ENCODE data around the gene OTUD7B.
"Not testable (repeated sequence)": the region's sequence is repeated elsewhere in the genome, so short reads cannot be mapped to it uniquely, and the experiment has no call there.

Gene OTUD7B

DNA sequence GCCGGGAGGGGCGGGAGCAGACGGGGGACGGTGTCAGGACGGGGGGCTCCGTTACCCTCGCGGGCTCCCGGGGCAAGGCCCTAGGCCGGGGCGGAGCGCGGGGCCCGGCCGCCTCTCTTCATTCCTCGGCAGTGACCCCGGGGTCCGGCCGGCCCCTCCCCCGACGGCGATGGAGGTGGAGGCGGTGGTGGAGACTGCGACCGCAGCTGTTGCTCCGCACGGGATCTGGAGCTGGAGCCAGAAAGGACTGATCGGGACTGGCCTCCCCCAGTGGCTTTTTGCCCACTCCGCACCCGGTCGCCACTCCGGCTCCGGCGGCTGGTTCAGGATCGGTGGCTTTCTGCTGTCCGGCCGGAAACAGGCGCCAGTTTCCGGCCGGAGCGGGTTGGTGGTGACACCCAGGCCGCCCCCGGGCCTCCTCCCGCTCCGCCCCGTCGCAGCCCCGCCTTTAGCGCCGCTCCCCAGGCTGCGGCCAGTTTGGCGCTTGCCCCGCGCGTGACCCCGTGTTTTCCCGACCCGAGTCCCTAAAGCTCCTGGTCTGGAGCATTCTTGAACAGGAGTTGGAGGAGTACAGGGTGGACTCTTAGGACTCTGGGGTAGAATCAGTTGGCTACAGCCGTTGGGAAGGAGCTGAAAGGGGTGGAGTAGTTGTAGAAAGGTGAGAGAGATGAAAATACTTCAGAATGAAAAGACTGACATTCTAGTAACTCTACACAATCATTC, at the start of gene OTUD7B:
Gene OTUD7B, minus strand, starts transcription at position 334 of the 723 bp plus-strand sequence. CDS start 33,216 bp downstream, outside the sequence.
- TF ChIP-seq, protein P1, sequence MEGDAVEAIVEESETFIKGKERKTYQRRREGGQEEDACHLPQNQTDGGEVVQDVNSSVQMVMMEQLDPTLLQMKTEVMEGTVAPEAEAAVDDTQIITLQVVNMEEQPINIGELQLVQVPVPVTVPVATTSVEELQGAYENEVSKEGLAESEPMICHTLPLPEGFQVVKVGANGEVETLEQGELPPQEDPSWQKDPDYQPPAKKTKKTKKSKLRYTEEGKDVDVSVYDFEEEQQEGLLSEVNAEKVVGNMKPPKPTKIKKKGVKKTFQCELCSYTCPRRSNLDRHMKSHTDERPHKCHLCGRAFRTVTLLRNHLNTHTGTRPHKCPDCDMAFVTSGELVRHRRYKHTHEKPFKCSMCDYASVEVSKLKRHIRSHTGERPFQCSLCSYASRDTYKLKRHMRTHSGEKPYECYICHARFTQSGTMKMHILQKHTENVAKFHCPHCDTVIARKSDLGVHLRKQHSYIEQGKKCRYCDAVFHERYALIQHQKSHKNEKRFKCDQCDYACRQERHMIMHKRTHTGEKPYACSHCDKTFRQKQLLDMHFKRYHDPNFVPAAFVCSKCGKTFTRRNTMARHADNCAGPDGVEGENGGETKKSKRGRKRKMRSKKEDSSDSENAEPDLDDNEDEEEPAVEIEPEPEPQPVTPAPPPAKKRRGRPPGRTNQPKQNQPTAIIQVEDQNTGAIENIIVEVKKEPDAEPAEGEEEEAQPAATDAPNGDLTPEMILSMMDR (IDR thresholded peaks at IDR 0.05; ENCODE audit: insufficient read depth, low read length, poor library complexity, severe bottlenecking) = peak; percentile 5
- H3K4me3 ChIP-seq (replicated peaks; ENCODE audit: low read depth, low read length) = peak within 1 kb of the TSS; percentile 99
- peak; percentile 91 for DNase-seq (ENCODE audit: extremely low read depth, insufficient read length)

DNA sequence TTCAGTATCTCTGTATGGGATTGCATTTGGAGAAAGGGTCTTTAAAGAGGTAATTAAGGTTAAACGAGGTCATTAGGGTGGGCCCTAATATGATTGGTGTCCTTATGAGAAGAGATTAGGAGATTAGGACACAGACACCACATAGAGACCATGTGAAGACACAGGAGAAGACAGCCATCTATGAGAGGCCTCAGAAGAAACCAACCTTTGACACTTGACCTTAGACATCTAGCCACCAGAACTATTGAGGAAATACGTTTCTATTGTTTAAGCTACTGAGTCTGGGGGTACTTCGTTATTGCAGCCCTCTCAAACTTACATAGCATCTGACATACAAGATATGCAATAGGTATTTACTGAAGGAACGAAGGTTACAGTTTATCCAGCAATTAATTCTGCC, 49.7 kb upstream of the OTUD7B start:
- Histone ChIP-seq H3K36me3 (ENCODE audit: control insufficient read depth, insufficient read depth, low read length) (no peaks in the 10 kb centered on the region), H3K4me3 (replicated peaks; ENCODE audit: low read depth, low read length) (no peak overlapping the region), H3K27me3 (replicated peaks; ENCODE audit: control insufficient read depth, insufficient read depth, low read length) (no peaks in the 10 kb centered on the region)
- TF ChIP-seq, protein P1 (IDR thresholded peaks at IDR 0.05; ENCODE audit: insufficient read depth, low read length, poor library complexity, severe bottlenecking) = no peak
- no peak for DNase-seq (ENCODE audit: extremely low read depth, insufficient read length)

More for the DNA sequence above, at the start of gene OTUD7B:
- Histone ChIP-seq H3K27me3 (replicated peaks; ENCODE audit: control insufficient read depth, insufficient read depth, low read length) (no peaks in the 10 kb centered on the region), H3K36me3 (ENCODE audit: control insufficient read depth, insufficient read depth, low read length) (no peaks in the 10 kb centered on the region)

DNA sequence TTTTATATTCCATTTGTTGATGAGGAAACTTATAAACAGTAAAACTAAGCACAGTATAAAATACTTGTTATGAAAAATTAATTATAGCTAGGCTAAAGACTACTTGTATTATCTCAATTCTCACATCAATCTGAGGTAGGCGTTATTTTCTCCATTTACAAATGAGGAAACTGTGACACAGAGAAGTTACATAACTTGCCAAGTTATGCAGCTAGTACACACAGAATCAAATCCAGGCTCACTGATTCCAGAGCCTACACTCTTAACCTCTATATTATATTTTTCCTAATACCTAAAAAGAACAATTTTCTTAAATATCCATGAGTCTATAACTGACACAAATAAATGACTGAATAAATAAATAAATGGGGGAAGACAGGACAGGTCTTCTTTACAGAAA, 45.9 kb upstream of the OTUD7B start:
- H3K4me3 ChIP-seq (replicated peaks; ENCODE audit: low read depth, low read length) = no peak overlapping the region
- TF ChIP-seq, protein P1 (IDR thresholded peaks at IDR 0.05; ENCODE audit: insufficient read depth, low read length, poor library complexity, severe bottlenecking) = no peak
- no peaks in the 10 kb centered on the region for H3K27me3 ChIP-seq (replicated peaks; ENCODE audit: control insufficient read depth, insufficient read depth, low read length)
- no peak for DNase-seq (ENCODE audit: extremely low read depth, insufficient read length)
- no peaks in the 10 kb centered on the region for H3K36me3 ChIP-seq (ENCODE audit: control insufficient read depth, insufficient read depth, low read length)

DNA sequence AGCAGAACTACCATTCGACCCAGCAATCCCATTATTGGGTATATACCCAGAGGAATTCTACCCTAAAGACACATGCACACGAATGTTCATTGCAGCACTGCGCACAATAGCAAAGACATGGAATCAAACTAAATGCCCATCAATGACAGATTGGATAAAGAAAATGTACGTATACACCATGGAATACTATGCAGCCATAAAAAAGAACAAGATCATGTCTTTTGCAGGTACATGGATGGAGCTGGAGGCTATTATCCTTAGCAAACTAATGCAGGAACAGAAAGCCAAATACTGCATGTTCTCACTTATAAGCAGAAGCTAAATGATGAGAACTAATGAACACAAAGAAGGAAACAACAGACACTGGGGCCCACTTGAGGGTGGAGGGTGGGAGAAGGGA, 45.0 kb upstream of the OTUD7B start:
- not testable (repeated sequence) for H3K36me3 ChIP-seq (ENCODE audit: control insufficient read depth, insufficient read depth, low read length); H3K4me3 ChIP-seq (replicated peaks; ENCODE audit: low read depth, low read length); DNase-seq (ENCODE audit: extremely low read depth, insufficient read length); H3K27me3 ChIP-seq (replicated peaks; ENCODE audit: control insufficient read depth, insufficient read depth, low read length)

DNA sequence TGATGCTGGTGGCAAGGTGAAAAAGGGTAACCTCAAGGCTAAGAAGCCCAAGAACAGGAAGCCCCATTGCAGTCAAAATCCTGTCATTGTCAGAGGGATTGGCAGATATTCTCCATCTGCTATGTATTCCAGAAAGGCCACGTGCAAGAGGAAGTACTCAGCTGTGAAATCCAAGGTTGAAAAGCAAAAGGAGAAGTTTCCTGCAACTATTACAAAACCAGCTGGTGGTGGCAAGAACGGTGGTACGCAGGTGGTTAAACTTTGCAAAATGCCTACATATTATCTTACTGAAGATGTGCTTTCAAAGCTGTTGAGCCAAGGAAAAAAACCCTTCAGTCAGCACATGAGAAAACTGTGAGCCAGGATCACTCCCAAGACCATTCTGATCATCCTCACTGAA, 43.4 kb upstream of the OTUD7B start:
- no peak for DNase-seq (ENCODE audit: extremely low read depth, insufficient read length)
- H3K27me3 ChIP-seq (replicated peaks; ENCODE audit: control insufficient read depth, insufficient read depth, low read length) = no peaks in the 10 kb centered on the region
- H3K4me3 ChIP-seq (replicated peaks; ENCODE audit: low read depth, low read length) = no peak overlapping the region
- no peaks in the 10 kb centered on the region for H3K36me3 ChIP-seq (ENCODE audit: control insufficient read depth, insufficient read depth, low read length)
- TF ChIP-seq, protein P1 (IDR thresholded peaks at IDR 0.05; ENCODE audit: insufficient read depth, low read length, poor library complexity, severe bottlenecking) = no peak

DNA sequence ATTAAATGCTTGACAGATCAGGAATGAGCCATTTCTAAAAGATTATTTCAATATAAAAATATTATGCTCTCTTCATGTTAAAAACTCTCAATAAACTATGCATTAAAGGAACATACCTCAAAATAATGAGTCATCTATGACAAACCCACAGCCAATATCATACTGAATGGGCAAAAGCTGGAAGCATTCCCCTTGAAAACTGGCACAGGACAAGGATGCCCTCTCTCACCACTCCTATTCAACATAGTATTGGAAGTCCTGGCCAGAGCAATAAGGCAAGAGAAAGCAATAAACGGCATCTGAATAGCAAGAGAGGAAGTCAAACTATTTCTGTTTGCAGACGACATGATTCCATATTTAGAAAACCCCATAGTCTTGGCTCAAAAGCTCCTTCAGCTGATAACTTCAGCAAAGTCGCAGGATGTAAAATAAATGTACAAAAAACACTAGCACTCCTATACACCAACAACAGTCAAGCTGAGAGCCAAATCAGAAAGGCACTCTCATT, 41.4 kb upstream of the OTUD7B start:
- DNase-seq (ENCODE audit: extremely low read depth, insufficient read length); H3K36me3 ChIP-seq (ENCODE audit: control insufficient read depth, insufficient read depth, low read length); H3K27me3 ChIP-seq (replicated peaks; ENCODE audit: control insufficient read depth, insufficient read depth, low read length); H3K4me3 ChIP-seq (replicated peaks; ENCODE audit: low read depth, low read length): not testable (repeated sequence)

DNA sequence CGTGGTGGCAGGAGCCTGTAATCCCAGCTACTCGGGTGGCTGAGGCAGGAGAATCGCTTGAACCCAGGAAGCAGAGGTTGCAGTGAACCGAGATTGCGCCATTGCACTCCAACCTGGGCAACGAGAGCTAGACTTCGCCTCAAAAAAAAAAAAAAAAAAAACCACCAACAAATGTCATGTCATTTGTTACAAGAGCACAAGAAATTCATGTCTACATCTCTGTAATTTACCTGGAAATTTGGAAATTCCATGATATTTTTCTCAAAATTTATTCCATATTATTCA, 40.5 kb upstream of the OTUD7B start:
- Histone ChIP-seq H3K4me3 (replicated peaks; ENCODE audit: low read depth, low read length) (no peak overlapping the region), H3K36me3 (ENCODE audit: control insufficient read depth, insufficient read depth, low read length) (no peaks in the 10 kb centered on the region), H3K27me3 (replicated peaks; ENCODE audit: control insufficient read depth, insufficient read depth, low read length) (no peaks in the 10 kb centered on the region)
- DNase-seq (ENCODE audit: extremely low read depth, insufficient read length) = no peak
- TF ChIP-seq, protein P1 (IDR thresholded peaks at IDR 0.05; ENCODE audit: insufficient read depth, low read length, poor library complexity, severe bottlenecking) = no peak

Measured in GM06990 (cell line).